Kasumi-1 (cell line): ENCODE results near the gene LAMB1.

Experiments used
- DNase-seq, 2 experiments: peaks; one replicate each; lab custom pipeline; 2025; lab: John Stamatoyannopoulos, UW

LAMB1 gene

DNA sequence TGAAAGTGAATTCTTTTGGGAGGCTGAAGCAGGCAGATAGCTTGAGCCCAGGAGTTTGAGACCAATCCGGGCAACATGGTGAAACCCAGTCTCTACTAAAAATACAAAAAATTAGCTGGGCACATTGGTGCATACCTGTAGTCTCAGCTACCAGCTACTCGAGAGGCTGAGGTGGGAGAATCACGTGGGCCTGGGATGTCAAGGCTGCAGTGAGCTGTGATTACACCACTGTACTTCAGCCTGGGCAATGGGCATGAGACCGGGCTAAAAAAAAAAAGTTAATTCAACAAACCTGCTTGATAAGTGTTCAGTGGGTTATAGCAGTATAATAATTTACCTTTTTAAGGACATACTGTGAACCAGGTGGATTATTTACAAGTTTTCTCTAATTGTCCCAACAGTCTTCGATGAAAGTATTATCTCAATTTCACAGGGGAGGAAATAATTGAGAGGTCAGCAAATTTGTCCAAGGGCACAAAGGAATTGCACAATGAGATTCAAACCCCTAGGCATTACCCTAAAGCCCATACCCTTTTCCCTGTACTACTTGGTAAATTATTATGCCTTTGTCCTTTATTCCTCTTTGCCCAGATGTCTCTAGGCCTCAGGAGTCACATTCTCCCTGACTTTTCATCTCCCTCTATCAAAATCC, 125.1 kb downstream of the LAMB1 start:
- DNase-seq, result no peak

DNA sequence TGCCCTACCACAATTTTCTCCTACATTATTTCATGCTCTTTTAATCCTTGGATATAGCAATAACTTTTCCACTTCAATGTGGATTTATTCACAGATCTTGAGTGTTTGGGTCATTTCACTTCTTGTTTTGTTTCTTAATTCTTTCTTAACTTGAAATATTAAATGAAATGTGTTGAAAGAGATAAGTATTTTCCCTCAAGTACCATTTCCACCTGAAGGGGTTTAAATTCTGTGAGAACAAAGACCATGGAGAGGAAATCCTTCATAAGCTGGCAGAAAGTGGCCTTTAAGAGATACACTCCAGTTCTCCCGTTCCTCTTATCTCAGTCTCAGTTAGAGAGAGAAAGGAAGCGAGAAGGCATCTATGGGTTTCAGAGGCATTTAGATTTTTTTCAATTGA, 126.0 kb downstream of the LAMB1 start:
- no peak for DNase-seq

DNA sequence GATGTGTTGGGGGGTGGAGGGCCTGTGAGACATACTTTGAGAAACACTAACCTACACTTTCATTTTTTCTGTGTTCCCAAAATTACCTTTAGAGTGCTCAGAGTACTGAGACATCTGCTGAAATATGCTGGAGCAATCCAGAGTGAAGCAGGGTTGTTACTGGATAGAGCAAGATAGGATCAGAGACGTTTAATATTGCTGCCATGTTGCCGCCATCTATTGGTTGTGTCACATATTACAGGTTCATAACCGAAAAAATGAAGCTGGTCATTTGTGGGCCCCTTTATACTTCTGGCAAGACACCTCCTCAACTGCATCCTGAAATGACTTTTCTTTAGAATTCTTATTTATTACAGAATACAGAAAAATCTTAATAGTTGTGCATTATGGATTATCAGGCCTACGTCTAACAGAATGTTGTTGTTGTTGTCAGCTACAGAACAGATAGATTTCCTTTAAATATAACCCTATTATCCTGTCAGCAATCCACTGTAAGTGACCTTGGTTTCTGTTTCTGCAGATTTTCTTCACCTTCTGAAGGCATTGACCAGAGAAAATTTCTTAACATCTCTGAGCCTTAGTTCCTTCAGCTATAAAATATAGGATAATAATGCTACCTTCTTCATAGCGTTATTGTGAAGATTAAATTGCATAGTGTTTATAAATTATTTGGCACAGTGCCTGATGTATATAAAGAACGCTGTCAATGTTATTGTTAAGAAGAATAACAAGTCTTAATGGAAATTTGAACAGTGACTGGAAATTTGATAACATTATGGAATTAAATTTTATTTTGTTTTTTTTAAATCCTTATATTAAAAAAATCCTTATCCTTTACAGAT, 128.1 kb downstream of the LAMB1 start:
- peak; percentile 86 to 88 for DNase-seq

DNA sequence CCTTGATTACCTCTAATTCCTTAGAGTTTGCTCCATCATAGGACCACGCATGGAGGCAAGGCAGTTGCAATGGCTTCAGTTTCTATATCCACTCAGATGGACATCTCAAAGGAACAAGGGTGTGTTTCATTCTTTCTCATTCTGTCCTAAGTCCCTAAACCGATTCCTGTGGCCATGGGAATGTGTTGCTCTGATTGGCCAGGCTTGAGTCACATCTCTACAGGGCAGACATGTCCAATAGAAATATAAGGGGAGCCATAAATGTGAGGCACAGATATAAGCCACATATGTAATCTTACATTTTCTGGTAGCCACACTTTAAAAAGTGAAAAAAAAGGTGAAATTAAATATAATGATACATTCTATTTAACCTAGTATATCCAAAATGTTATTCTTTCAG, 128.8 kb downstream of the LAMB1 start:
- no peak for DNase-seq
